Ishikawa (cell line): Measurements from ENCODE around the gene RWDD1.

Source experiments
- CEBPB ChIP-seq: IDR thresholded peaks from 2 replicates; pipeline ENCODE4 v1.6.1; 2012
- EGR1 ChIP-seq: IDR thresholded peaks from 2 replicates; pipeline ENCODE4 v1.6.1; 2012
- EP300 ChIP-seq: IDR thresholded peaks from 2 replicates; pipeline ENCODE4 v1.6.1; 2012; ENCODE audit warnings: borderline replicate concordance
- MAX ChIP-seq: IDR thresholded peaks from 2 replicates; pipeline ENCODE4 v1.6.1; 2012
- RAD21 ChIP-seq: IDR thresholded peaks from 2 replicates; pipeline ENCODE4 v1.6.1; 2012; ENCODE audit warnings: low read depth
- TAF1 ChIP-seq: IDR thresholded peaks from 2 replicates; pipeline ENCODE4 v1.6.1; 2012; ENCODE audit warnings: low read depth, mild to moderate bottlenecking
- TCF12 ChIP-seq: IDR thresholded peaks from 2 replicates; pipeline ENCODE4 v1.6.1; 2012; ENCODE audit warnings: low read depth
- TEAD4 ChIP-seq: IDR thresholded peaks from 2 replicates; pipeline ENCODE4 v1.6.1; 2012
- USF1 ChIP-seq: IDR thresholded peaks from 2 replicates; pipeline ENCODE4 v1.6.1; 2012
- ZBTB7A ChIP-seq: IDR thresholded peaks from 2 replicates; pipeline ENCODE4 v1.6.1; 2012; ENCODE audit warnings: low read depth

- TF ChIP-seq TAF1 (no peak), RAD21 (no peak), MAX (no peak), ZBTB7A (no peak), TEAD4 (no peak), CEBPB (no peak), EGR1 (no peak), USF1 (no peak), EP300 (no peak), TCF12 (no peak)
These were observed 20.5 kb upstream of the RWDD1 start for GRCh38 chr6:116550796-116551195.
